Activated CD4-positive, CD25-positive, alpha-beta regulatory T cell treated with anti-CD3 and anti-CD28 coated beads, Interleukin-2, amount 50 U/mL, for 72 hours (primary cell): Measurements from ENCODE around the gene ATP10A.

Source experiments
- DNase-seq: peaks from one replicate; pipeline ENCODE4 v3.0.0; 2021

Gene ATP10A

GRCh38 chr15:25694239-25694584, 168.9 kb downstream of the ATP10A start:
- DNase-seq: no peak

GRCh38 chr15:25693321-25694238, 169.5 kb downstream of the ATP10A start:
- DNase-seq: no peak

GRCh38 chr15:25691544-25692430, 171.3 kb downstream of the ATP10A start:
- no peak for DNase-seq

- no peak for DNase-seq
These were observed 172.2 kb downstream of the ATP10A start for GRCh38 chr15:25690673-25691543.

- DNase-seq: no peak
These were observed 173.5 kb downstream of the ATP10A start for GRCh38 chr15:25689592-25689991.

GRCh38 chr15:25688166-25688565, 175.0 kb downstream of the ATP10A start:
- no peak for DNase-seq

GRCh38 chr15:25687689-25688088, 175.4 kb downstream of the ATP10A start:
- DNase-seq: no peak

GRCh38 chr15:25687276-25687675, 175.9 kb downstream of the ATP10A start:
- DNase-seq: no peak

GRCh38 chr15:25686780-25687179, 176.3 kb downstream of the ATP10A start:
- no peak for DNase-seq

- no peak for DNase-seq
These were observed 178.4 kb downstream of the ATP10A start for GRCh38 chr15:25684521-25685431.

- DNase-seq: no peak
These were observed 179.2 kb downstream of the ATP10A start for GRCh38 chr15:25683911-25684310.

- DNase-seq: no peak
These were observed 179.7 kb downstream of the ATP10A start for GRCh38 chr15:25683415-25683814.

GRCh38 chr15:25682340-25682739, 180.8 kb downstream of the ATP10A start:
- no peak for DNase-seq

- DNase-seq: no peak
These were observed 182.5 kb downstream of the ATP10A start for GRCh38 chr15:25680686-25681025.

- no peak for DNase-seq
These were observed 183.0 kb downstream of the ATP10A start for GRCh38 chr15:25679964-25680685.

- no peak for DNase-seq
These were observed 183.6 kb downstream of the ATP10A start for GRCh38 chr15:25679492-25679891.

GRCh38 chr15:25678500-25678855, 184.6 kb downstream of the ATP10A start:
- DNase-seq: no peak

- DNase-seq: no peak
These were observed 185.2 kb downstream of the ATP10A start for GRCh38 chr15:25677719-25678499.

GRCh38 chr15:25676070-25676469, 187.1 kb downstream of the ATP10A start:
- DNase-seq: no peak

- DNase-seq: no peak
These were observed 187.7 kb downstream of the ATP10A start for GRCh38 chr15:25675396-25675795.
